Central memory CD8-positive, alpha-beta T cell (primary cell): ENCODE results near the gene SEMA3C.

ENCODE experiments used
- ATAC-seq: fragments of 150-1000 bp; cut with Tn5 transposase; replicated peaks from 2 replicates; pipeline ENCODE4 v1.10.0; 2022; ENCODE audit warnings: mild to moderate bottlenecking, moderate FRiP score, moderate number of reproducible peaks; ENCODE audit not compliant: poor library complexity, severe bottlenecking; ENCODE audit errors: extremely low read depth
- DNase-seq, 2 donors: peaks; one replicate each; pipeline ENCODE4 v3.0.0; 2021; ENCODE audit warnings: low spot score in 2 of 2
- H3K27ac Mint-ChIP-seq: one replicate; pipeline ENCODE4 v1.8.0; 2022; ENCODE audit warnings: low read depth, mild to moderate bottlenecking, moderate library complexity, mixed read lengths
- H3K27me3 Mint-ChIP-seq: one replicate; pipeline ENCODE4 v1.8.0; 2022; ENCODE audit warnings: mixed read lengths
- H3K36me3 Mint-ChIP-seq: one replicate; pipeline ENCODE4 v1.8.0; 2022; ENCODE audit warnings: mild to moderate bottlenecking, moderate library complexity, mixed read lengths; ENCODE audit not compliant: insufficient read depth
- H3K4me1 Mint-ChIP-seq: one replicate; pipeline ENCODE4 v1.8.0; 2022; ENCODE audit warnings: mixed read lengths
- H3K4me3 Mint-ChIP-seq: one replicate; pipeline ENCODE4 v1.8.0; 2022; ENCODE audit warnings: mild to moderate bottlenecking, moderate library complexity, mixed read lengths
- H3K9me3 Mint-ChIP-seq: one replicate; pipeline ENCODE4 v1.8.0; 2022; ENCODE audit warnings: mixed read lengths

The SEMA3C gene

GRCh38 chr7:80719261-80719660 lies 199.6 kb downstream of the SEMA3C start:
- H3K36me3 Mint-ChIP-seq = no peaks in the 10 kb centered on the region
- H3K4me1 Mint-ChIP-seq = no peaks in the 10 kb centered on the region
- DNase-seq (no peak), ATAC-seq (no peak)
- no peak overlapping the region for H3K27ac Mint-ChIP-seq
- H3K9me3 Mint-ChIP-seq = peaks cover 10% of the 10 kb centered on the region
- H3K4me3 Mint-ChIP-seq = no peak overlapping the region
- H3K27me3 Mint-ChIP-seq = no peaks in the 10 kb centered on the region

DNA sequence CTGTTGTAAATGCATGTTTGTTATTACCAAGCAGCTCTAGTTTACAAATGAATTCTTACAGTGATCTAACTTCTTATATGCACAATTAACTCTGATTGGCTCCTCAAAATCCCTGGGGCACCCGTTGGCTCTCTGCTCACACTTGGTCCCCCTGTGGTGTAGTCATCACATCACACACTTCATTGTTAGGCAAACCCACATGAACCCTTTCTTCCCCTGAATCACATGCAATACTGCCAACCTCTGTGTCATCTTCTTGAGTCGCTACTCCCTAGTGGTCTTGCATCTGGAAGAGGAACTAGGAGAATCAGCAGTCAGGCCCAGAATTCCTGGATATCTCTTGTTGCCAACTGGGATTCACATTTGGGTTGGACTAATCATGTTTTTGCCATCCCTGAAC lies 207.3 kb downstream of the SEMA3C start:
- no peaks in the 10 kb centered on the region for H3K4me1 Mint-ChIP-seq
- H3K9me3 Mint-ChIP-seq = peaks cover 22% of the 10 kb centered on the region
- H3K4me3 Mint-ChIP-seq = no peak overlapping the region
- no peaks in the 10 kb centered on the region for H3K36me3 Mint-ChIP-seq
- ATAC-seq = no peak
- no peaks in the 10 kb centered on the region for H3K27me3 Mint-ChIP-seq
- H3K27ac Mint-ChIP-seq = no peak overlapping the region
- DNase-seq = no peak

- peaks cover under 1% of the 10 kb centered on the region for H3K36me3 Mint-ChIP-seq
- DNase-seq (no peak), ATAC-seq (no peak)
- H3K27ac Mint-ChIP-seq = no peak overlapping the region
- no peaks in the 10 kb centered on the region for H3K27me3 Mint-ChIP-seq
- no peak overlapping the region for H3K4me3 Mint-ChIP-seq
- H3K9me3 Mint-ChIP-seq = peaks cover 31% of the 10 kb centered on the region
- H3K4me1 Mint-ChIP-seq = no peaks in the 10 kb centered on the region
These were observed 210.7 kb downstream of the SEMA3C start for GRCh38 chr7:80708123-80708522.

DNA sequence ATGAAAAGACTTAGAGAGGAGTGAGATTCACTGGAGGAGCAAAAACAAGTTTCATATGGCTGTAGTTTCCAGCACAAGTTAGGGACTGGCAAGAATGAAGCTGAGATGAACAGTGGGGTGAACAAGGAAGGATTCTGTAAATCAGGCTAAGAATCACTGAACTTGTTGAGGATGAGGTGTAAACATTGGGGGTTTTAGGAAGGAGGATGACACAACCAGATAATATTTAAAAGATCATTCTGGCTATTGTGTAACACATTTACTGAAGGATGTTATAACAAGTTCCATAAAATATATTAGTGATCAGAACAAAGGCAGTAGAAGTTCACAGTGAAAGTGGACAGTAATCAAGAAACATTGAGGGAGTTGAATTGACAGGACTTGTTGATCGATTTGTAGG lies 211.5 kb downstream of the SEMA3C start:
- Mint-ChIP-seq H3K4me1 (no peaks in the 10 kb centered on the region), H3K36me3 (peaks cover 1% of the 10 kb centered on the region), H3K9me3 (peaks cover 36% of the 10 kb centered on the region), H3K27ac (no peak overlapping the region), H3K4me3 (no peak overlapping the region), H3K27me3 (no peaks in the 10 kb centered on the region)
- no peak for ATAC-seq
- no peak for DNase-seq

DNA sequence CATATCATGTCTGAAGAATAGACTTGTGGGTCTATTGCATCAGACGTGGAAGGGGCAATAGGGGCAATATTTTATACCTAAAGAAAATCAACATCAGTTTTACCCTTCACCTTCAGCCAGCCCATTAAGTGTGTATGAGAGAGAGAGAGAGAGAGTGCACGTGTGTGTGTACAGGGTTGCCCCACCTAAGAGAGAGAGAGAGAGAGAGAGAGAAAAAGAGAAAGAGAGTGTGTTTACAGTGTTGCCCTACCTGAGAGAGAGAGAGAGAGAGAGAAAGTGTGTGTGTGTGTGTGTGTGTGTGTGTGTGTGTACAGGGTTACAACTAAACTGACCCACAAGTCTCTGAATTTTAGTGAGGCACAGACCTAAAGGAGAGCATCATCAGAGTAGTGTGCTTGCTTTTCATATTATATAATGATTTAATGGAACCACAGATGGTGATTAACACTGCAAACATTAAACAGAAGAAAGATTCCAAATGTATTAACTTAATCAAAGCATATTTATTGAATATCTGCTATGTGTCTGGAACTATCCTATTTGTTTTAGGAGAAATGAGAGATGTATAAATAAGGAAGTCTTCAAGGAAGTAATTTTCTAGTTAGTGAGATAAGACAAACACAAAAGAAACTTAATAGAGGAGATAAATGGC lies 213.6 kb downstream of the SEMA3C start:
- H3K4me3 Mint-ChIP-seq = no peak overlapping the region
- DNase-seq (no peak), ATAC-seq (no peak)
- H3K27ac Mint-ChIP-seq = no peak overlapping the region
- H3K27me3 Mint-ChIP-seq = no peaks in the 10 kb centered on the region
- H3K9me3 Mint-ChIP-seq = peaks cover 37% of the 10 kb centered on the region
- no peaks in the 10 kb centered on the region for H3K4me1 Mint-ChIP-seq
- H3K36me3 Mint-ChIP-seq = peaks cover 1% of the 10 kb centered on the region

DNA sequence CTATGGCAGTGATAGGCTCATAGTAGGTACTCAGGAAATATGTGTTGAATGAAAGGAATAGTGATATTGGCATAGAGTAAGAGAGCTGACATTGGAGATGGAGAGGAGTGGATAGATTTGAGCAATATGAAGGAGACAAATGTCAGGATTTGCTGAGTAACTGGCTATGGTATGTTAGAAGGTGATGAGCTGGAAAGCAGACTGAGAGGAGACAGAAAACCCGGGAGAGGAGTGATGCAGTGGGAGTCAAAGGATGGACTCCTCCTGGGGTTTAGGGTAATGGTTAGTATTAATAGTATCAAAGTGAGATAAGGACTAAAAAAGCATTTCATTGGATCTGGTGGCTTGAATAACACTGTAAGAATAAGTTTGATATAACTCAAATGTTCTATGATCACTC lies 215.6 kb downstream of the SEMA3C start:
- Mint-ChIP-seq H3K9me3 (peaks cover 30% of the 10 kb centered on the region), H3K27ac (no peak overlapping the region), H3K36me3 (peaks cover 1% of the 10 kb centered on the region), H3K4me1 (no peaks in the 10 kb centered on the region), H3K4me3 (no peak overlapping the region), H3K27me3 (no peaks in the 10 kb centered on the region)
- DNase-seq = no peak
- no peak for ATAC-seq

DNA sequence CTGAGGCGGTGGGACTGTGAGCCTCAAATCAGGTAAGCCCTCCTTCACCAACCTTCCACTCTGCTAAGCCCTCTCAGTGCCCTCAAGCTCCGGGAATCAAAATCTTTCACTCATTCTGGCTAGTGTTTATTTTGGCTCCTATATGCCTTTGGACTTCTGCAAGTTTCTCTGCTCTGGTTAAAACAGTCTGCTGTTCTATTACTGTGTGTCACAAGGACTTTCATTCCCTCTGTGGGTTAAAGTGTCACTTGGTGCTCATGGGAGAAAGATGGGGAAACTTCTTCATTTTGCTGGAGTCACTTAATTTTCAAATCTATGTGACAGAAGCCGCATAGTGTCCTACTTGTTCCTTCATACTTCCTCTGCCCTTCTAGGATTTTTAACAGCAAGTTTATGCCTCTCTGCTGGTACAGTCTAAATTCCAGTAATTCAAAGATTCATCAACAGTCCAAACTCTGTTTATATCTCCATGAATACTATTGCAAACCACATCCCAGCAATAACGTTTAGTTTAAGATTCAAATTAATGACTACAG lies 219.1 kb downstream of the SEMA3C start:
- Mint-ChIP-seq H3K4me3 (no peak overlapping the region), H3K27ac (no peak overlapping the region), H3K9me3 (peaks cover 11% of the 10 kb centered on the region), H3K27me3 (no peaks in the 10 kb centered on the region), H3K4me1 (no peaks in the 10 kb centered on the region), H3K36me3 (peaks cover 1% of the 10 kb centered on the region)
- ATAC-seq (no peak), DNase-seq (no peak)

GRCh38 chr7:80699045-80699638 lies 219.7 kb downstream of the SEMA3C start:
- no peak for DNase-seq
- no peak overlapping the region for H3K27ac Mint-ChIP-seq
- peaks cover 11% of the 10 kb centered on the region for H3K9me3 Mint-ChIP-seq
- H3K36me3 Mint-ChIP-seq = peaks cover 1% of the 10 kb centered on the region
- H3K4me1 Mint-ChIP-seq = no peaks in the 10 kb centered on the region
- H3K4me3 Mint-ChIP-seq = no peak overlapping the region
- no peak for ATAC-seq
- no peaks in the 10 kb centered on the region for H3K27me3 Mint-ChIP-seq
